Measurements from ENCODE around the gene EXOC6B. TPM values are rescaled to one million over a fixed set of nuclear protein-coding genes. Genes with fewer than 3 reads are reported as not detected.

Gene EXOC6B
- total RNA-seq, 1 experiment from 2014 or later, result 33.7 TPM

DNA sequence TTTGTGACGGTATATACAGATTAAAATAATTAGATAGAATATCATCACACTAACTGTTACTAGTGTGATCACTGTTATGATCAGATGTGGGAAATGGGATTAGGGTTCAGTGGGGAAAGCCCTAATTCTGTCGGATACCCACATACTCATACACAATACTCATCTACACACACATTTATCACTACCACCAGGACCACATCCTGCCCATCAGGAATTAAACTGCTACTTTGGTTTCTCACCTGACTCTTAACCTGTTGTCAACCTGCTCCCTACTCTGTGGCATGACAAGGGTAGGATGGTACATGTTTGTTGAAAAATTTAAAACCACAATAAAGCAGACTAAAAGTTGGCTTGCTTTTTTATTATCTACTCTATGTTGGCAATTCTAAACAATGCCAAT is 653.4 kb downstream of the EXOC6B start:
- H3K36me3 Mint-ChIP-seq, result no peaks in the 10 kb centered on the region; the same call in 1 of the 2 replicates
- no peak overlapping the region for H3K27ac Mint-ChIP-seq
- TF ChIP-seq, protein P1, sequence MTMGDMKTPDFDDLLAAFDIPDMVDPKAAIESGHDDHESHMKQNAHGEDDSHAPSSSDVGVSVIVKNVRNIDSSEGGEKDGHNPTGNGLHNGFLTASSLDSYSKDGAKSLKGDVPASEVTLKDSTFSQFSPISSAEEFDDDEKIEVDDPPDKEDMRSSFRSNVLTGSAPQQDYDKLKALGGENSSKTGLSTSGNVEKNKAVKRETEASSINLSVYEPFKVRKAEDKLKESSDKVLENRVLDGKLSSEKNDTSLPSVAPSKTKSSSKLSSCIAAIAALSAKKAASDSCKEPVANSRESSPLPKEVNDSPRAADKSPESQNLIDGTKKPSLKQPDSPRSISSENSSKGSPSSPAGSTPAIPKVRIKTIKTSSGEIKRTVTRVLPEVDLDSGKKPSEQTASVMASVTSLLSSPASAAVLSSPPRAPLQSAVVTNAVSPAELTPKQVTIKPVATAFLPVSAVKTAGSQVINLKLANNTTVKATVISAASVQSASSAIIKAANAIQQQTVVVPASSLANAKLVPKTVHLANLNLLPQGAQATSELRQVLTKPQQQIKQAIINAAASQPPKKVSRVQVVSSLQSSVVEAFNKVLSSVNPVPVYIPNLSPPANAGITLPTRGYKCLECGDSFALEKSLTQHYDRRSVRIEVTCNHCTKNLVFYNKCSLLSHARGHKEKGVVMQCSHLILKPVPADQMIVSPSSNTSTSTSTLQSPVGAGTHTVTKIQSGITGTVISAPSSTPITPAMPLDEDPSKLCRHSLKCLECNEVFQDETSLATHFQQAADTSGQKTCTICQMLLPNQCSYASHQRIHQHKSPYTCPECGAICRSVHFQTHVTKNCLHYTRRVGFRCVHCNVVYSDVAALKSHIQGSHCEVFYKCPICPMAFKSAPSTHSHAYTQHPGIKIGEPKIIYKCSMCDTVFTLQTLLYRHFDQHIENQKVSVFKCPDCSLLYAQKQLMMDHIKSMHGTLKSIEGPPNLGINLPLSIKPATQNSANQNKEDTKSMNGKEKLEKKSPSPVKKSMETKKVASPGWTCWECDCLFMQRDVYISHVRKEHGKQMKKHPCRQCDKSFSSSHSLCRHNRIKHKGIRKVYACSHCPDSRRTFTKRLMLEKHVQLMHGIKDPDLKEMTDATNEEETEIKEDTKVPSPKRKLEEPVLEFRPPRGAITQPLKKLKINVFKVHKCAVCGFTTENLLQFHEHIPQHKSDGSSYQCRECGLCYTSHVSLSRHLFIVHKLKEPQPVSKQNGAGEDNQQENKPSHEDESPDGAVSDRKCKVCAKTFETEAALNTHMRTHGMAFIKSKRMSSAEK (CRISPR knock-in tag; IDR thresholded peaks at IDR 0.05; ENCODE audit: borderline replicate concordance), result no peak
- TF ChIP-seq FOXJ3 (CRISPR knock-in tag; IDR thresholded peaks at IDR 0.05; ENCODE audit: borderline replicate concordance), result no peak
- no peak for TF ChIP-seq TCF7 (CRISPR knock-in tag; IDR thresholded peaks at IDR 0.05; ENCODE audit: low read depth)
- TF ChIP-seq, protein P2, sequence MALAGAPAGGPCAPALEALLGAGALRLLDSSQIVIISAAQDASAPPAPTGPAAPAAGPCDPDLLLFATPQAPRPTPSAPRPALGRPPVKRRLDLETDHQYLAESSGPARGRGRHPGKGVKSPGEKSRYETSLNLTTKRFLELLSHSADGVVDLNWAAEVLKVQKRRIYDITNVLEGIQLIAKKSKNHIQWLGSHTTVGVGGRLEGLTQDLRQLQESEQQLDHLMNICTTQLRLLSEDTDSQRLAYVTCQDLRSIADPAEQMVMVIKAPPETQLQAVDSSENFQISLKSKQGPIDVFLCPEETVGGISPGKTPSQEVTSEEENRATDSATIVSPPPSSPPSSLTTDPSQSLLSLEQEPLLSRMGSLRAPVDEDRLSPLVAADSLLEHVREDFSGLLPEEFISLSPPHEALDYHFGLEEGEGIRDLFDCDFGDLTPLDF (CRISPR knock-in tag; IDR thresholded peaks at IDR 0.05), result no peak
- no peak for TF ChIP-seq ESRRA (CRISPR knock-in tag; IDR thresholded peaks at IDR 0.05; ENCODE audit: borderline replicate concordance)
- TF ChIP-seq ZNF121 (CRISPR knock-in tag; IDR thresholded peaks at IDR 0.05), result no peak
- TF ChIP-seq FOXP1 (CRISPR knock-in tag; IDR thresholded peaks at IDR 0.05; ENCODE audit: borderline replicate concordance), result no peak
- TF ChIP-seq, protein P3, sequence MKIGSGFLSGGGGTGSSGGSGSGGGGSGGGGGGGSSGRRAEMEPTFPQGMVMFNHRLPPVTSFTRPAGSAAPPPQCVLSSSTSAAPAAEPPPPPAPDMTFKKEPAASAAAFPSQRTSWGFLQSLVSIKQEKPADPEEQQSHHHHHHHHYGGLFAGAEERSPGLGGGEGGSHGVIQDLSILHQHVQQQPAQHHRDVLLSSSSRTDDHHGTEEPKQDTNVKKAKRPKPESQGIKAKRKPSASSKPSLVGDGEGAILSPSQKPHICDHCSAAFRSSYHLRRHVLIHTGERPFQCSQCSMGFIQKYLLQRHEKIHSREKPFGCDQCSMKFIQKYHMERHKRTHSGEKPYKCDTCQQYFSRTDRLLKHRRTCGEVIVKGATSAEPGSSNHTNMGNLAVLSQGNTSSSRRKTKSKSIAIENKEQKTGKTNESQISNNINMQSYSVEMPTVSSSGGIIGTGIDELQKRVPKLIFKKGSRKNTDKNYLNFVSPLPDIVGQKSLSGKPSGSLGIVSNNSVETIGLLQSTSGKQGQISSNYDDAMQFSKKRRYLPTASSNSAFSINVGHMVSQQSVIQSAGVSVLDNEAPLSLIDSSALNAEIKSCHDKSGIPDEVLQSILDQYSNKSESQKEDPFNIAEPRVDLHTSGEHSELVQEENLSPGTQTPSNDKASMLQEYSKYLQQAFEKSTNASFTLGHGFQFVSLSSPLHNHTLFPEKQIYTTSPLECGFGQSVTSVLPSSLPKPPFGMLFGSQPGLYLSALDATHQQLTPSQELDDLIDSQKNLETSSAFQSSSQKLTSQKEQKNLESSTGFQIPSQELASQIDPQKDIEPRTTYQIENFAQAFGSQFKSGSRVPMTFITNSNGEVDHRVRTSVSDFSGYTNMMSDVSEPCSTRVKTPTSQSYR (CRISPR knock-in tag; IDR thresholded peaks at IDR 0.05), result no peak
- no peak for TF ChIP-seq CREB1 (CRISPR knock-in tag; IDR thresholded peaks at IDR 0.05)
- no peak for TF ChIP-seq TEAD1 (CRISPR knock-in tag; IDR thresholded peaks at IDR 0.05)
- TF ChIP-seq, protein P4, sequence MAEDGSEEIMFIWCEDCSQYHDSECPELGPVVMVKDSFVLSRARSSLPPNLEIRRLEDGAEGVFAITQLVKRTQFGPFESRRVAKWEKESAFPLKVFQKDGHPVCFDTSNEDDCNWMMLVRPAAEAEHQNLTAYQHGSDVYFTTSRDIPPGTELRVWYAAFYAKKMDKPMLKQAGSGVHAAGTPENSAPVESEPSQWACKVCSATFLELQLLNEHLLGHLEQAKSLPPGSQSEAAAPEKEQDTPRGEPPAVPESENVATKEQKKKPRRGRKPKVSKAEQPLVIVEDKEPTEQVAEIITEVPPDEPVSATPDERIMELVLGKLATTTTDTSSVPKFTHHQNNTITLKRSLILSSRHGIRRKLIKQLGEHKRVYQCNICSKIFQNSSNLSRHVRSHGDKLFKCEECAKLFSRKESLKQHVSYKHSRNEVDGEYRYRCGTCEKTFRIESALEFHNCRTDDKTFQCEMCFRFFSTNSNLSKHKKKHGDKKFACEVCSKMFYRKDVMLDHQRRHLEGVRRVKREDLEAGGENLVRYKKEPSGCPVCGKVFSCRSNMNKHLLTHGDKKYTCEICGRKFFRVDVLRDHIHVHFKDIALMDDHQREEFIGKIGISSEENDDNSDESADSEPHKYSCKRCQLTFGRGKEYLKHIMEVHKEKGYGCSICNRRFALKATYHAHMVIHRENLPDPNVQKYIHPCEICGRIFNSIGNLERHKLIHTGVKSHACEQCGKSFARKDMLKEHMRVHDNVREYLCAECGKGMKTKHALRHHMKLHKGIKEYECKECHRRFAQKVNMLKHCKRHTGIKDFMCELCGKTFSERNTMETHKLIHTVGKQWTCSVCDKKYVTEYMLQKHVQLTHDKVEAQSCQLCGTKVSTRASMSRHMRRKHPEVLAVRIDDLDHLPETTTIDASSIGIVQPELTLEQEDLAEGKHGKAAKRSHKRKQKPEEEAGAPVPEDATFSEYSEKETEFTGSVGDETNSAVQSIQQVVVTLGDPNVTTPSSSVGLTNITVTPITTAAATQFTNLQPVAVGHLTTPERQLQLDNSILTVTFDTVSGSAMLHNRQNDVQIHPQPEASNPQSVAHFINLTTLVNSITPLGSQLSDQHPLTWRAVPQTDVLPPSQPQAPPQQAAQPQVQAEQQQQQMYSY (CRISPR knock-in tag; IDR thresholded peaks at IDR 0.05), result no peak
- no peak for TF ChIP-seq ATF1 (CRISPR knock-in tag; IDR thresholded peaks at IDR 0.05)
- no peak for TF ChIP-seq RORB (CRISPR knock-in tag; IDR thresholded peaks at IDR 0.05)
- no peak overlapping the region for H3K4me3 Mint-ChIP-seq
- peaks cover 6% of the 10 kb centered on the region; the same call in 1 of the 2 replicates for H3K9me3 Mint-ChIP-seq
- ATAC-seq, result no peak
- POLR2A ChIA-PET, result no interaction called here
- no peak for DNase-seq (ENCODE audit: low spot score)
- H3K4me1 Mint-ChIP-seq, result peaks cover 17% of the 10 kb centered on the region
- CTCF ChIA-PET, result interaction anchor here (0.8 kb wide), 1 partner anchor 22 kb away, joined by 5 read pairs; no protein-coding TSS in a partner anchor
- no peaks in the 10 kb centered on the region for H3K27me3 Mint-ChIP-seq (ENCODE audit: low read depth)

DNA sequence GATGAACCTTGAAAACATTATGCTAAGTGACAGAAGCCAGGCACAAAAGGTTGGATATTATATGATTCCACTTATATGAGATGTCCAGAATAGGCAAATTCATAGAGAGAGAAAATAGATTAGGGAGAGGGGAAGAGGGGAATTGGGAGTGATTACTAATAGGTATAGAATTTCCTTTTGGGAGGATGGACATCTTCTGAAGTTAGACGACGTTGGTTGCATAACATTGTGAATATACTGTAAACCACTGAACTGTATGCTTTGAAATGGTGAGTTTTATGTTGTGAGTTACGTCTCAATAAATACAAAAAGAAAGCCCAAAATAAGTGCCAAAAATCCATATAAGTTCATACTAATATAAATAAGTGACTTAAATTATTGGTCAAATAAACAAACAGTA is 659.6 kb downstream of the EXOC6B start:
- H3K36me3 Mint-ChIP-seq, result no peaks in the 10 kb centered on the region
- POLR2A ChIA-PET, result no interaction called here
- H3K27me3 Mint-ChIP-seq (ENCODE audit: low read depth), result no peaks in the 10 kb centered on the region
- no peak overlapping the region for H3K27ac Mint-ChIP-seq
- DNase-seq (ENCODE audit: low spot score) (no peak), ATAC-seq (no peak)
- CTCF ChIA-PET, result no interaction called here
- no peaks in the 10 kb centered on the region for H3K4me1 Mint-ChIP-seq
- H3K4me3 Mint-ChIP-seq, result no peak overlapping the region
- peaks cover 6% of the 10 kb centered on the region; the same call in 1 of the 2 replicates for H3K9me3 Mint-ChIP-seq
- TF ChIP-seq NFYB (CRISPR knock-in tag; conservative IDR thresholded peaks at IDR 0.05; ENCODE audit: low read depth) (no peak), ZNF138 (CRISPR knock-in tag; conservative IDR thresholded peaks at IDR 0.05) (no peak), ZNF232 (CRISPR knock-in tag; IDR thresholded peaks at IDR 0.05) (no peak), ZNF121 (CRISPR knock-in tag; IDR thresholded peaks at IDR 0.05) (no peak), CREB1 (CRISPR knock-in tag; IDR thresholded peaks at IDR 0.05) (no peak), NR1H2 (CRISPR knock-in tag; IDR thresholded peaks at IDR 0.05) (no peak)
- TF ChIP-seq, protein P5, sequence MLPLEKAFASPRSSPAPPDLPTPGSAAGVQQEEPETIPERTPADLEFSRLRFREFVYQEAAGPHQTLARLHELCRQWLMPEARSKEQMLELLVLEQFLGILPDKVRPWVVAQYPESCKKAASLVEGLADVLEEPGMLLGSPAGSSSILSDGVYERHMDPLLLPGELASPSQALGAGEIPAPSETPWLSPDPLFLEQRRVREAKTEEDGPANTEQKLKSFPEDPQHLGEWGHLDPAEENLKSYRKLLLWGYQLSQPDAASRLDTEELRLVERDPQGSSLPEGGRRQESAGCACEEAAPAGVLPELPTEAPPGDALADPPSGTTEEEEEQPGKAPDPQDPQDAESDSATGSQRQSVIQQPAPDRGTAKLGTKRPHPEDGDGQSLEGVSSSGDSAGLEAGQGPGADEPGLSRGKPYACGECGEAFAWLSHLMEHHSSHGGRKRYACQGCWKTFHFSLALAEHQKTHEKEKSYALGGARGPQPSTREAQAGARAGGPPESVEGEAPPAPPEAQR (CRISPR knock-in tag; IDR thresholded peaks at IDR 0.05), result no peak
- TF ChIP-seq, protein P6, sequence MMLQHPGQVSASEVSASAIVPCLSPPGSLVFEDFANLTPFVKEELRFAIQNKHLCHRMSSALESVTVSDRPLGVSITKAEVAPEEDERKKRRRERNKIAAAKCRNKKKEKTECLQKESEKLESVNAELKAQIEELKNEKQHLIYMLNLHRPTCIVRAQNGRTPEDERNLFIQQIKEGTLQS (CRISPR knock-in tag; conservative IDR thresholded peaks at IDR 0.05), result no peak
